Measurements from ENCODE around the gene KRT75.

DNA sequence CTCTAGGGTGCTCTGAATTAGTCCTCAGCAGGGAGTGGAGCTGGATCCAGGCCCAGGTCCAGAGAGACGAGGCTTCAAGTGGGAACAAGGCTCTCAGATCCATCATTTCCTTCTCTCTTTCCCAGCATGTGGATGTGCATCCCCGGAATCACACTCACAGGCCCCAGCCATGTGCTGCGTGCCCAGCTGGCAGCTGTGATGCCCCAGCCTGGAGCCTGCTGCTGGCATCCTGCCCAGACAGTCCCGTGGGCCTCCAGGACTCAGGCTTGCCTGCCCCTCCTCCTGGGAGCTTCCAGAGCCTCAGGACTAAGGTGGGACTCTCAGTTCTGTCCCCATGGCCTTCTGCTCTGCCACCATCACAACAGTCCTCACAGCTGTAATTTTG is 42.6 kb downstream of the KRT75 start:
- TF ChIP-seq, protein P1, sequence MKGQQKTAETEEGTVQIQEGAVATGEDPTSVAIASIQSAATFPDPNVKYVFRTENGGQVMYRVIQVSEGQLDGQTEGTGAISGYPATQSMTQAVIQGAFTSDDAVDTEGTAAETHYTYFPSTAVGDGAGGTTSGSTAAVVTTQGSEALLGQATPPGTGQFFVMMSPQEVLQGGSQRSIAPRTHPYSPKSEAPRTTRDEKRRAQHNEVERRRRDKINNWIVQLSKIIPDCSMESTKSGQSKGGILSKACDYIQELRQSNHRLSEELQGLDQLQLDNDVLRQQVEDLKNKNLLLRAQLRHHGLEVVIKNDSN (IDR thresholded peaks at IDR 0.05), result no peak
- no peak for TF ChIP-seq RAD21 (IDR thresholded peaks at IDR 0.05; ENCODE audit: low read depth)
- TF ChIP-seq, protein P2, sequence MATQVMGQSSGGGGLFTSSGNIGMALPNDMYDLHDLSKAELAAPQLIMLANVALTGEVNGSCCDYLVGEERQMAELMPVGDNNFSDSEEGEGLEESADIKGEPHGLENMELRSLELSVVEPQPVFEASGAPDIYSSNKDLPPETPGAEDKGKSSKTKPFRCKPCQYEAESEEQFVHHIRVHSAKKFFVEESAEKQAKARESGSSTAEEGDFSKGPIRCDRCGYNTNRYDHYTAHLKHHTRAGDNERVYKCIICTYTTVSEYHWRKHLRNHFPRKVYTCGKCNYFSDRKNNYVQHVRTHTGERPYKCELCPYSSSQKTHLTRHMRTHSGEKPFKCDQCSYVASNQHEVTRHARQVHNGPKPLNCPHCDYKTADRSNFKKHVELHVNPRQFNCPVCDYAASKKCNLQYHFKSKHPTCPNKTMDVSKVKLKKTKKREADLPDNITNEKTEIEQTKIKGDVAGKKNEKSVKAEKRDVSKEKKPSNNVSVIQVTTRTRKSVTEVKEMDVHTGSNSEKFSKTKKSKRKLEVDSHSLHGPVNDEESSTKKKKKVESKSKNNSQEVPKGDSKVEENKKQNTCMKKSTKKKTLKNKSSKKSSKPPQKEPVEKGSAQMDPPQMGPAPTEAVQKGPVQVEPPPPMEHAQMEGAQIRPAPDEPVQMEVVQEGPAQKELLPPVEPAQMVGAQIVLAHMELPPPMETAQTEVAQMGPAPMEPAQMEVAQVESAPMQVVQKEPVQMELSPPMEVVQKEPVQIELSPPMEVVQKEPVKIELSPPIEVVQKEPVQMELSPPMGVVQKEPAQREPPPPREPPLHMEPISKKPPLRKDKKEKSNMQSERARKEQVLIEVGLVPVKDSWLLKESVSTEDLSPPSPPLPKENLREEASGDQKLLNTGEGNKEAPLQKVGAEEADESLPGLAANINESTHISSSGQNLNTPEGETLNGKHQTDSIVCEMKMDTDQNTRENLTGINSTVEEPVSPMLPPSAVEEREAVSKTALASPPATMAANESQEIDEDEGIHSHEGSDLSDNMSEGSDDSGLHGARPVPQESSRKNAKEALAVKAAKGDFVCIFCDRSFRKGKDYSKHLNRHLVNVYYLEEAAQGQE (IDR thresholded peaks at IDR 0.05; ENCODE audit: low read depth), result no peak
- no peak for TF ChIP-seq EGR1 (IDR thresholded peaks at IDR 0.05)
- TF ChIP-seq CEBPB (IDR thresholded peaks at IDR 0.05), result no peak
- TF ChIP-seq EP300 (IDR thresholded peaks at IDR 0.05; ENCODE audit: borderline replicate concordance), result no peak
- no peak for TF ChIP-seq CREB1 (IDR thresholded peaks at IDR 0.05; ENCODE audit: low read depth)
- no peak for TF ChIP-seq ZBTB7A (IDR thresholded peaks at IDR 0.05; ENCODE audit: low read depth)

Data from Ishikawa (cell line).